ENCODE data around the gene MRFAP1L1. TPM values are rescaled to one million over a fixed set of nuclear protein-coding genes. Genes with fewer than 3 reads are reported as not detected.

Gene MRFAP1L1
- total and polyA plus RNA-seq, 10 of the 15 experiments (the other 5 are each of a cell fraction or from before 2014, with no cell fraction given) = 30.6 to 85.1 (median 52.9) TPM

DNA sequence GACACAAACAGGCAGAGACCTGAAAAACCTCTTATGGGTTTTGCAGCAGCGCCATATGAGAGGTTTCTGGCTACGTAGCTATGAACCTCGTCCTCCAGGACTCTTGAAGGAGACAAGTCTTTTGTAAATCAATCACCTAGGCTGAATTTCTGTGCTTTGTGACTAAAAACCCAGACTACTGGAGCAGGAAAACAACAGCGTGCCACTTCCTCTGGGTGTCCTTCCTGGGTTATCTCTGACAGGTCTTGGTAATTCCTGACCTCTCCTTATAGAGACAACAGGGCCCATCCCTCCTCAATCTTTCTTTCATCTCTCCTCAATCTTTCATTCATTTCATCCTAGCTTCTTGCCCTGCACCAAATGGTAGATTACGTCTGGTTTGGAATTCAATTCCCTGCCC, 10.3 kb downstream of the MRFAP1L1 start:
- in situ Hi-C loops (cut with MboI) = no loop called here
- Histone ChIP-seq H3K9me3 (replicated peaks; ENCODE audit: control insufficient read depth, insufficient read depth, low read length) (peaks cover 5% of the 10 kb centered on the region; the same call in 2 of the 3 replicates), H3K4me2 (ENCODE audit: control insufficient read depth, insufficient read depth) (no peak overlapping the region), H3K4me3 (no peak overlapping the region), H2AFZ (ENCODE audit: control insufficient read depth, low read depth, low read length) (no peak overlapping the region), H3K4me1 (ENCODE audit: control insufficient read depth, insufficient read depth, low read length) (peaks cover 5% of the 10 kb centered on the region), H3K36me3 (ENCODE audit: control insufficient read depth in 2 of 2, insufficient read depth in 2 of 2, low read length in 1 of 2) (peaks cover 3 to 14% of the 10 kb centered on the region in 2 experiments; a peak in 3 of 4 replicates), H4K20me1 (ENCODE audit: control insufficient read depth, insufficient read depth) (no peaks in the 10 kb centered on the region), H3K27ac (ENCODE audit: control insufficient read depth, insufficient read depth) (no peak overlapping the region), H3K9ac (ENCODE audit: control insufficient read depth, insufficient read depth, low read length) (no peak overlapping the region), H3K27me3 (replicated peaks in 1 of 2; ENCODE audit: control insufficient read depth in 2 of 2, insufficient read depth in 2 of 2, low read length in 1 of 2) (no peaks in the 10 kb centered on the region), H3K79me2 (ENCODE audit: control insufficient read depth, insufficient read depth, low read length) (peaks cover 5% of the 10 kb centered on the region)
- SMC1A ChIA-PET (ENCODE audit: uncharacterized antibody, unreplicated experiment) = interaction anchor here (1.9 kb wide), 1 partner anchor 9 kb away, joined by 4 read pairs; no protein-coding TSS in a partner anchor
- no peak for ATAC-seq
- FAIRE-seq = no peak
- 67% methylated on average over 5 of the region's 5 CpGs for WGBS (ENCODE audit: insufficient coverage, insufficient replicate concordance, low lambda C conversion rate, missing lambda C conversion rate)
- intact Hi-C loops (cut with micrococcal nuclease; ENCODE audit: unreplicated experiment) = no loop called here
- CTCF ChIA-PET = interaction anchor here (1.2 to 1.3 kb wide), 2 partner anchors 26 to 126 kb away, joined by 3 to 4 read pairs; a partner anchor contains a TSS
- POLR2A ChIA-PET = interaction anchor here (0.5 kb wide), 1 partner anchor 42 kb away, joined by 3 read pairs; no protein-coding TSS in a partner anchor
- DNase-seq (ENCODE audit: low read depth, low spot score) = no peak
- RAD21 ChIA-PET (ENCODE audit: unreplicated experiment) = no interaction called here
- BruUV-seq (replicated peaks) = no TSS peak
- TF ChIP-seq, protein P1, sequence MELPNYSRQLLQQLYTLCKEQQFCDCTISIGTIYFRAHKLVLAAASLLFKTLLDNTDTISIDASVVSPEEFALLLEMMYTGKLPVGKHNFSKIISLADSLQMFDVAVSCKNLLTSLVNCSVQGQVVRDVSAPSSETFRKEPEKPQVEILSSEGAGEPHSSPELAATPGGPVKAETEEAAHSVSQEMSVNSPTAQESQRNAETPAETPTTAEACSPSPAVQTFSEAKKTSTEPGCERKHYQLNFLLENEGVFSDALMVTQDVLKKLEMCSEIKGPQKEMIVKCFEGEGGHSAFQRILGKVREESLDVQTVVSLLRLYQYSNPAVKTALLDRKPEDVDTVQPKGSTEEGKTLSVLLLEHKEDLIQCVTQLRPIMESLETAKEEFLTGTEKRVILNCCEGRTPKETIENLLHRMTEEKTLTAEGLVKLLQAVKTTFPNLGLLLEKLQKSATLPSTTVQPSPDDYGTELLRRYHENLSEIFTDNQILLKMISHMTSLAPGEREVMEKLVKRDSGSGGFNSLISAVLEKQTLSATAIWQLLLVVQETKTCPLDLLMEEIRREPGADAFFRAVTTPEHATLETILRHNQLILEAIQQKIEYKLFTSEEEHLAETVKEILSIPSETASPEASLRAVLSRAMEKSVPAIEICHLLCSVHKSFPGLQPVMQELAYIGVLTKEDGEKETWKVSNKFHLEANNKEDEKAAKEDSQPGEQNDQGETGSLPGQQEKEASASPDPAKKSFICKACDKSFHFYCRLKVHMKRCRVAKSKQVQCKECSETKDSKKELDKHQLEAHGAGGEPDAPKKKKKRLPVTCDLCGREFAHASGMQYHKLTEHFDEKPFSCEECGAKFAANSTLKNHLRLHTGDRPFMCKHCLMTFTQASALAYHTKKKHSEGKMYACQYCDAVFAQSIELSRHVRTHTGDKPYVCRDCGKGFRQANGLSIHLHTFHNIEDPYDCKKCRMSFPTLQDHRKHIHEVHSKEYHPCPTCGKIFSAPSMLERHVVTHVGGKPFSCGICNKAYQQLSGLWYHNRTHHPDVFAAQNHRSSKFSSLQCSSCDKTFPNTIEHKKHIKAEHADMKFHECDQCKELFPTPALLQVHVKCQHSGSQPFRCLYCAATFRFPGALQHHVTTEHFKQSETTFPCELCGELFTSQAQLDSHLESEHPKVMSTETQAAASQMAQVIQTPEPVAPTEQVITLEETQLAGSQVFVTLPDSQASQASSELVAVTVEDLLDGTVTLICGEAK (IDR thresholded peaks at IDR 0.05; ENCODE audit: borderline replicate concordance) = no peak
- TF ChIP-seq RBBP5 (conservative IDR thresholded peaks at IDR 0.05) (no peak), PAX8 (IDR thresholded peaks at IDR 0.05) (no peak), CEBPB (IDR thresholded peaks at IDR 0.05; ENCODE audit: borderline replicate concordance in 1 of 2, low read depth in 2 of 2, low read length in 2 of 2) (no peak), TARDBP (IDR thresholded peaks at IDR 0.05; ENCODE audit: borderline replicate concordance) (no peak), SPI1 (IDR thresholded peaks at IDR 0.05; ENCODE audit: borderline replicate concordance, insufficient read depth, low read depth, low read length) (no peak)
- TF ChIP-seq, protein P2, sequence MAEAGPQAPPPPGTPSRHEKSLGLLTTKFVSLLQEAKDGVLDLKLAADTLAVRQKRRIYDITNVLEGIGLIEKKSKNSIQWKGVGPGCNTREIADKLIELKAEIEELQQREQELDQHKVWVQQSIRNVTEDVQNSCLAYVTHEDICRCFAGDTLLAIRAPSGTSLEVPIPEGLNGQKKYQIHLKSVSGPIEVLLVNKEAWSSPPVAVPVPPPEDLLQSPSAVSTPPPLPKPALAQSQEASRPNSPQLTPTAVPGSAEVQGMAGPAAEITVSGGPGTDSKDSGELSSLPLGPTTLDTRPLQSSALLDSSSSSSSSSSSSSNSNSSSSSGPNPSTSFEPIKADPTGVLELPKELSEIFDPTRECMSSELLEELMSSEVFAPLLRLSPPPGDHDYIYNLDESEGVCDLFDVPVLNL (IDR thresholded peaks at IDR 0.05; ENCODE audit: low read depth, low read length) = no peak
- TF ChIP-seq, protein P3, sequence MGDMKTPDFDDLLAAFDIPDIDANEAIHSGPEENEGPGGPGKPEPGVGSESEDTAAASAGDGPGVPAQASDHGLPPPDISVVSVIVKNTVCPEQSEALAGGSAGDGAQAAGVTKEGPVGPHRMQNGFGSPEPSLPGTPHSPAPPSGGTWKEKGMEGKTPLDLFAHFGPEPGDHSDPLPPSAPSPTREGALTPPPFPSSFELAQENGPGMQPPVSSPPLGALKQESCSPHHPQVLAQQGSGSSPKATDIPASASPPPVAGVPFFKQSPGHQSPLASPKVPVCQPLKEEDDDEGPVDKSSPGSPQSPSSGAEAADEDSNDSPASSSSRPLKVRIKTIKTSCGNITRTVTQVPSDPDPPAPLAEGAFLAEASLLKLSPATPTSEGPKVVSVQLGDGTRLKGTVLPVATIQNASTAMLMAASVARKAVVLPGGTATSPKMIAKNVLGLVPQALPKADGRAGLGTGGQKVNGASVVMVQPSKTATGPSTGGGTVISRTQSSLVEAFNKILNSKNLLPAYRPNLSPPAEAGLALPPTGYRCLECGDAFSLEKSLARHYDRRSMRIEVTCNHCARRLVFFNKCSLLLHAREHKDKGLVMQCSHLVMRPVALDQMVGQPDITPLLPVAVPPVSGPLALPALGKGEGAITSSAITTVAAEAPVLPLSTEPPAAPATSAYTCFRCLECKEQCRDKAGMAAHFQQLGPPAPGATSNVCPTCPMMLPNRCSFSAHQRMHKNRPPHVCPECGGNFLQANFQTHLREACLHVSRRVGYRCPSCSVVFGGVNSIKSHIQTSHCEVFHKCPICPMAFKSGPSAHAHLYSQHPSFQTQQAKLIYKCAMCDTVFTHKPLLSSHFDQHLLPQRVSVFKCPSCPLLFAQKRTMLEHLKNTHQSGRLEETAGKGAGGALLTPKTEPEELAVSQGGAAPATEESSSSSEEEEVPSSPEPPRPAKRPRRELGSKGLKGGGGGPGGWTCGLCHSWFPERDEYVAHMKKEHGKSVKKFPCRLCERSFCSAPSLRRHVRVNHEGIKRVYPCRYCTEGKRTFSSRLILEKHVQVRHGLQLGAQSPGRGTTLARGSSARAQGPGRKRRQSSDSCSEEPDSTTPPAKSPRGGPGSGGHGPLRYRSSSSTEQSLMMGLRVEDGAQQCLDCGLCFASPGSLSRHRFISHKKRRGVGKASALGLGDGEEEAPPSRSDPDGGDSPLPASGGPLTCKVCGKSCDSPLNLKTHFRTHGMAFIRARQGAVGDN (IDR thresholded peaks at IDR 0.05) = no peak
- TF ChIP-seq, protein P4, sequence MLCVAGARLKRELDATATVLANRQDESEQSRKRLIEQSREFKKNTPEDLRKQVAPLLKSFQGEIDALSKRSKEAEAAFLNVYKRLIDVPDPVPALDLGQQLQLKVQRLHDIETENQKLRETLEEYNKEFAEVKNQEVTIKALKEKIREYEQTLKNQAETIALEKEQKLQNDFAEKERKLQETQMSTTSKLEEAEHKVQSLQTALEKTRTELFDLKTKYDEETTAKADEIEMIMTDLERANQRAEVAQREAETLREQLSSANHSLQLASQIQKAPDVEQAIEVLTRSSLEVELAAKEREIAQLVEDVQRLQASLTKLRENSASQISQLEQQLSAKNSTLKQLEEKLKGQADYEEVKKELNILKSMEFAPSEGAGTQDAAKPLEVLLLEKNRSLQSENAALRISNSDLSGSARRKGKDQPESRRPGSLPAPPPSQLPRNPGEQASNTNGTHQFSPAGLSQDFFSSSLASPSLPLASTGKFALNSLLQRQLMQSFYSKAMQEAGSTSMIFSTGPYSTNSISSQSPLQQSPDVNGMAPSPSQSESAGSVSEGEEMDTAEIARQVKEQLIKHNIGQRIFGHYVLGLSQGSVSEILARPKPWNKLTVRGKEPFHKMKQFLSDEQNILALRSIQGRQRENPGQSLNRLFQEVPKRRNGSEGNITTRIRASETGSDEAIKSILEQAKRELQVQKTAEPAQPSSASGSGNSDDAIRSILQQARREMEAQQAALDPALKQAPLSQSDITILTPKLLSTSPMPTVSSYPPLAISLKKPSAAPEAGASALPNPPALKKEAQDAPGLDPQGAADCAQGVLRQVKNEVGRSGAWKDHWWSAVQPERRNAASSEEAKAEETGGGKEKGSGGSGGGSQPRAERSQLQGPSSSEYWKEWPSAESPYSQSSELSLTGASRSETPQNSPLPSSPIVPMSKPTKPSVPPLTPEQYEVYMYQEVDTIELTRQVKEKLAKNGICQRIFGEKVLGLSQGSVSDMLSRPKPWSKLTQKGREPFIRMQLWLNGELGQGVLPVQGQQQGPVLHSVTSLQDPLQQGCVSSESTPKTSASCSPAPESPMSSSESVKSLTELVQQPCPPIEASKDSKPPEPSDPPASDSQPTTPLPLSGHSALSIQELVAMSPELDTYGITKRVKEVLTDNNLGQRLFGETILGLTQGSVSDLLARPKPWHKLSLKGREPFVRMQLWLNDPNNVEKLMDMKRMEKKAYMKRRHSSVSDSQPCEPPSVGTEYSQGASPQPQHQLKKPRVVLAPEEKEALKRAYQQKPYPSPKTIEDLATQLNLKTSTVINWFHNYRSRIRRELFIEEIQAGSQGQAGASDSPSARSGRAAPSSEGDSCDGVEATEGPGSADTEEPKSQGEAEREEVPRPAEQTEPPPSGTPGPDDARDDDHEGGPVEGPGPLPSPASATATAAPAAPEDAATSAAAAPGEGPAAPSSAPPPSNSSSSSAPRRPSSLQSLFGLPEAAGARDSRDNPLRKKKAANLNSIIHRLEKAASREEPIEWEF (IDR thresholded peaks at IDR 0.05; ENCODE audit: insufficient replicate concordance, low read depth, low read length) = no peak

All from GM12878 (cell line).